ENCODE results near the gene WASHC4. TPM values are rescaled to one million over a fixed set of nuclear protein-coding genes. Genes with fewer than 3 reads are reported as not detected.

WASHC4 gene
- total and polyA plus RNA-seq, 10 donors, result 25.2 to 172 (median 92.7) TPM

GRCh38 chr12:105084251-105085250 is 23.0 kb upstream of the WASHC4 start, which contains the start of gene ALDH1L2:
Gene ALDH1L2, minus strand, starts transcription at chr12:105084458. Its CDS starts 22 bp downstream, at chr12:105084436.
- Histone ChIP-seq H3K27me3 (replicated peaks in 1 of 7) (peaks cover 0 to 27% (median 12%) of the 10 kb centered on the region in 7 donors), H3K4me3 (peak within 1 kb of the TSS; percentile 8 to 71 (median 46)), H3K4me1 (peaks cover 8 to 19% (median 13%) of the 10 kb centered on the region in 6 donors), H3K36me3 (no peaks in the 10 kb centered on the region), H3K27ac (peak within 1 kb of the TSS in 3 of 8 donors; percentile 7 to 36 (median 28)), H3K9me3 (peaks cover 0 to 6% (median 0%) of the 10 kb centered on the region in 8 donors)
- DNase-seq, result peak; percentile 87
- intact Hi-C loops (cut with DNase I; ENCODE audit: low total_unique reads), result no loop called here
- TF ChIP-seq POLR2AphosphoS5 (IDR thresholded peaks at IDR 0.05) (peak in 2 of 3 donors; percentile 39 to 60), CTCF (IDR thresholded peaks at IDR 0.05 in 8 of 11, conservative IDR thresholded peaks at IDR 0.05 in 3 of 11) (no peak), POLR2A (IDR thresholded peaks at IDR 0.05) (no peak)
- 26 to 56% (median 28%) methylated on average over 31 to 75 of the region's 75 CpGs for WGBS, 5 donors

GRCh38 chr12:105085501-105085900 is 22.0 kb upstream of the WASHC4 start:
- DNase-seq, result no peak
- TF ChIP-seq POLR2AphosphoS5 (IDR thresholded peaks at IDR 0.05) (no peak), POLR2A (IDR thresholded peaks at IDR 0.05) (no peak), CTCF (IDR thresholded peaks at IDR 0.05 in 8 of 11, conservative IDR thresholded peaks at IDR 0.05 in 3 of 11) (no peak)
- Histone ChIP-seq H3K9me3 (peaks cover 0 to 6% (median 0%) of the 10 kb centered on the region in 8 donors), H3K4me3 (no peak overlapping the region), H3K27me3 (replicated peaks in 1 of 7) (peaks cover 0 to 33% (median 12%) of the 10 kb centered on the region in 7 donors), H3K36me3 (no peaks in the 10 kb centered on the region), H3K4me1 (peaks cover 8 to 19% (median 13%) of the 10 kb centered on the region in 6 donors), H3K27ac (no peak overlapping the region)
- 86 to 94% (median 90%) methylated on average over 6 of the region's 6 CpGs for WGBS, 5 donors
- intact Hi-C loops (cut with DNase I; ENCODE audit: low total_unique reads), result no loop called here

- TF ChIP-seq CTCF (IDR thresholded peaks at IDR 0.05 in 8 of 11, conservative IDR thresholded peaks at IDR 0.05 in 3 of 11) (no peak), POLR2A (IDR thresholded peaks at IDR 0.05) (no peak), POLR2AphosphoS5 (IDR thresholded peaks at IDR 0.05) (no peak)
- H3K9me3 ChIP-seq, result peaks cover 0 to 20% (median 5%) of the 10 kb centered on the region in 8 donors
- intact Hi-C loops (cut with DNase I; ENCODE audit: low total_unique reads), result no loop called here
- H3K27ac ChIP-seq, result no peak overlapping the region
- H3K27me3 ChIP-seq (replicated peaks in 1 of 7), result peaks cover 0 to 15% (median under 1%) of the 10 kb centered on the region in 7 donors
- DNase-seq, result no peak
- 76 to 88% (median 85%) methylated on average over 3 of the region's 3 CpGs for WGBS, 5 donors
- peaks cover 0 to under 1% (median 0%) of the 10 kb centered on the region in 6 donors for H3K4me1 ChIP-seq
- no peak overlapping the region for H3K4me3 ChIP-seq
- H3K36me3 ChIP-seq, result no peaks in the 10 kb centered on the region
Observed at GRCh38 chr12:105089817-105090216, 17.7 kb upstream of the WASHC4 start.

- Histone ChIP-seq H3K36me3 (no peaks in the 10 kb centered on the region), H3K9me3 (peaks cover 0 to 25% (median 10%) of the 10 kb centered on the region in 8 donors), H3K27ac (no peak overlapping the region), H3K4me1 (no peaks in the 10 kb centered on the region), H3K27me3 (replicated peaks in 1 of 7) (peaks cover 0 to 10% (median 0%) of the 10 kb centered on the region in 7 donors), H3K4me3 (no peak overlapping the region)
- TF ChIP-seq POLR2A (IDR thresholded peaks at IDR 0.05) (no peak), POLR2AphosphoS5 (IDR thresholded peaks at IDR 0.05) (no peak), CTCF (IDR thresholded peaks at IDR 0.05 in 8 of 11, conservative IDR thresholded peaks at IDR 0.05 in 3 of 11) (no peak)
- WGBS, 5 donors, result 68 to 82% (median 75%) methylated on average over 6 of the region's 6 CpGs
- intact Hi-C loops (cut with DNase I; ENCODE audit: low total_unique reads), result no loop called here
- no peak for DNase-seq
Observed at GRCh38 chr12:105090361-105090760, 17.2 kb upstream of the WASHC4 start.

Data from spleen (tissue), 11 donors.